Measurements from ENCODE around the gene TNRC6C.

- no peak for TF ChIP-seq CTCF (IDR thresholded peaks at IDR 0.05)
- TF ChIP-seq POLR2A (IDR thresholded peaks at IDR 0.05): no peak
- TF ChIP-seq POLR2AphosphoS5 (IDR thresholded peaks at IDR 0.05): no peak
- TF ChIP-seq EP300 (IDR thresholded peaks at IDR 0.05): no peak
Measured at GRCh38 chr17:77951123-77951522, 7.4 kb upstream of the TNRC6C start.

All from sigmoid colon (tissue), 4 donors.